Keratinocyte (primary cell): ENCODE measurements around the gene AOC1. TPM values are rescaled to one million over a fixed set of nuclear protein-coding genes. Genes with fewer than 3 reads are reported as not detected.
A peak's percentile ranks its signal among the peaks of the same experiment; 100 is the strongest.

Experiments used
- DNase-seq: peaks from one replicate; pipeline ENCODE4 v3.0.0-alpha.2; 2011; ENCODE audit warnings: low read depth, missing footprints, low spot score
- FAIRE-seq: peaks from 2 replicates; lab custom pipeline; 2011; peaks lifted over from hg19 to GRCh38; lab: Jason Lieb, UNC
- H2AFZ ChIP-seq: 2 replicates; pipeline ENCODE4 v1.6.0; 2012; ENCODE audit warnings: low read length, control low read depth, inconsistent platforms; ENCODE audit not compliant: control insufficient read depth
- H3K27ac ChIP-seq: 2 replicates; pipeline ENCODE4 v1.5.1; 2011; ENCODE audit warnings: low read length; ENCODE audit not compliant: control insufficient read depth, insufficient read depth
- H3K27me3 ChIP-seq: 3 replicates; pipeline ENCODE4 v1.6.0; 2011; ENCODE audit warnings: low read length; ENCODE audit not compliant: control insufficient read depth, insufficient read depth; ENCODE audit errors: extremely low read depth
- H3K36me3 ChIP-seq, 2 experiments: 2 replicates in 1 of 2; 3 replicates in 1 of 2; pipeline ENCODE4 v1.5.1; 2011; ENCODE audit warnings: low read length in 2 of 2, mild to moderate bottlenecking in 1 of 2; ENCODE audit not compliant: control insufficient read depth in 2 of 2, insufficient read depth in 2 of 2; ENCODE audit errors: extremely low read depth in 1 of 2
- H3K4me1 ChIP-seq: 3 replicates; pipeline ENCODE4 v1.5.1; 2011; ENCODE audit warnings: low read length; ENCODE audit not compliant: control insufficient read depth, insufficient read depth; ENCODE audit errors: extremely low read depth
- H3K4me2 ChIP-seq: 3 replicates; pipeline ENCODE4 v1.6.0; 2011; ENCODE audit warnings: low read depth, low read length; ENCODE audit not compliant: control insufficient read depth, insufficient read depth; ENCODE audit errors: extremely low read depth
- H3K4me3 ChIP-seq, 3 experiments: fragments of 200-600 bp in 1 of 3; sonication (generic) in 1 of 3; 2 replicates in 2 of 3; 3 replicates in 1 of 3; pipeline ENCODE4 v1.5.1; 2011 to 2016; ENCODE audit warnings: low read length in 3 of 3, mild to moderate bottlenecking in 3 of 3, control low read depth in 2 of 3, inconsistent platforms in 1 of 3, low read depth in 1 of 3, mixed read lengths in 1 of 3, mixed run types in 1 of 3, moderate library complexity in 1 of 3; ENCODE audit not compliant: control insufficient read depth in 2 of 3, insufficient read depth in 2 of 3; ENCODE audit errors: extremely low read depth in 1 of 3
- H3K79me2 ChIP-seq: 2 replicates; pipeline ENCODE4 v1.6.0; 2012; ENCODE audit warnings: low read length; ENCODE audit not compliant: control insufficient read depth, insufficient read depth
- H3K9ac ChIP-seq: 3 replicates; pipeline ENCODE4 v1.6.0; 2011; ENCODE audit warnings: low read length; ENCODE audit not compliant: control insufficient read depth, insufficient read depth; ENCODE audit errors: extremely low read depth
- H3K9me1 ChIP-seq: 3 replicates; pipeline ENCODE4 v1.6.0; 2011; ENCODE audit warnings: low read length; ENCODE audit not compliant: control insufficient read depth, insufficient read depth; ENCODE audit errors: extremely low read depth
- H3K9me3 ChIP-seq: 2 replicates; pipeline ENCODE4 v1.5.1; 2012; ENCODE audit warnings: low read depth, low read length; ENCODE audit not compliant: control insufficient read depth
- H4K20me1 ChIP-seq: 3 replicates; pipeline ENCODE4 v1.6.0; 2011; ENCODE audit warnings: low read length; ENCODE audit not compliant: control insufficient read depth, insufficient read depth; ENCODE audit errors: extremely low read depth
- CTCF ChIP-seq, 3 experiments: IDR thresholded peaks in 1 of 3; conservative IDR thresholded peaks in 1 of 3; optimal IDR thresholded peaks in 1 of 3; 2 replicates in 2 of 3; 3 replicates in 1 of 3; pipeline versions ENCODE3 to v1.5.1; 2011; ENCODE audit warnings: low read length in 3 of 3, mild to moderate bottlenecking in 3 of 3, moderate library complexity in 2 of 3, control low read depth in 1 of 3, inconsistent platforms in 1 of 3; ENCODE audit not compliant: insufficient read depth in 2 of 3; ENCODE audit errors: extremely low read depth in 1 of 3
- EZH2 ChIP-seq: IDR thresholded peaks from one replicate; pipeline ENCODE4 v1.6.1; 2012; ENCODE audit warnings: inconsistent platforms, mild to moderate bottlenecking, low read length, moderate library complexity
- dilution Hi-C: fragments of 300-500 bp; cut with MboI; formaldehyde crosslinking; loops from one replicate; pipeline ENCODE4 v1.7.0; 2020; ENCODE audit warnings: low sequenced_read_pairs; ENCODE audit not compliant: extremely low pct_ligation_motif_present
- polyA plus RNA-seq, 5 experiments: library from polyadenylated mRNA; depleted of rRNA in 3 of 5; stranded (reverse) in 3 of 5; stranded (forward) in 1 of 5; unstranded in 1 of 5; fragments of >200 nt; gene quantifications; 1 replicate in 1 of 5; 2 replicates in 3 of 5; 3 replicates in 1 of 5; pipeline versions ENCODE4 v1.2.1 to v1.2.3, GENCODE V29; 2011 to 2012; ENCODE audit warnings: missing spikeins in 2 of 5, low read depth in 1 of 5, low replicate concordance in 1 of 5

Gene AOC1
- polyA plus RNA-seq, 1 donor (not counting 4 experiments of a cell fraction or from before 2014, with no cell fraction given): not detected

- H3K27me3 ChIP-seq: peaks cover 20% of the 10 kb centered on the region
- no peaks in the 10 kb centered on the region for H3K79me2 ChIP-seq
- no peak overlapping the region for H3K9ac ChIP-seq
- FAIRE-seq (no peak), DNase-seq (no peak)
- no peak overlapping the region for H3K4me3 ChIP-seq
- H3K9me1 ChIP-seq: no peaks in the 10 kb centered on the region
- no peak overlapping the region for H3K4me2 ChIP-seq
- H3K9me3 ChIP-seq: no peaks in the 10 kb centered on the region
- H2AFZ ChIP-seq: no peak overlapping the region
- TF ChIP-seq EZH2 (no peak), CTCF (optimal IDR thresholded peaks at IDR 0.05 in 1 of 3, IDR thresholded peaks at IDR 0.05 in 1 of 3, conservative IDR thresholded peaks at IDR 0.05 in 1 of 3; ENCODE audit: extremely low read depth in 1 of 3, insufficient read depth in 2 of 3, low read length in 3 of 3) (no peak)
- H4K20me1 ChIP-seq: no peaks in the 10 kb centered on the region
- dilution Hi-C loops: no loop called here
- no peaks in the 10 kb centered on the region for H3K36me3 ChIP-seq
- H3K27ac ChIP-seq: no peak overlapping the region
- H3K4me1 ChIP-seq: peaks cover 8% of the 10 kb centered on the region
These were observed 49.1 kb downstream of the AOC1 start for GRCh38 chr7:150901160-150902035.

- no peaks in the 10 kb centered on the region for H3K36me3 ChIP-seq
- no peaks in the 10 kb centered on the region for H3K9me1 ChIP-seq
- no peaks in the 10 kb centered on the region for H3K79me2 ChIP-seq
- FAIRE-seq (peak; percentile 17), DNase-seq (no peak)
- H3K27ac ChIP-seq: no peak overlapping the region
- H3K27me3 ChIP-seq: peaks cover 11% of the 10 kb centered on the region
- no peak overlapping the region for H3K4me3 ChIP-seq
- peaks cover 8% of the 10 kb centered on the region for H3K4me1 ChIP-seq
- dilution Hi-C loops: no loop called here
- no peaks in the 10 kb centered on the region for H4K20me1 ChIP-seq
- TF ChIP-seq EZH2 (no peak), CTCF (optimal IDR thresholded peaks at IDR 0.05 in 1 of 3, IDR thresholded peaks at IDR 0.05 in 1 of 3, conservative IDR thresholded peaks at IDR 0.05 in 1 of 3; ENCODE audit: extremely low read depth in 1 of 3, insufficient read depth in 2 of 3, low read length in 3 of 3) (no peak)
- H2AFZ ChIP-seq: no peak overlapping the region
- H3K4me2 ChIP-seq: no peak overlapping the region
- no peaks in the 10 kb centered on the region for H3K9me3 ChIP-seq
- H3K9ac ChIP-seq: no peak overlapping the region
These were observed 50.0 kb downstream of the AOC1 start for GRCh38 chr7:150902078-150903033.
